Activated CD4-positive, alpha-beta T cell treated with anti-CD3 and anti-CD28 coated beads, Interleukin-2, amount 10 ng/mL, durations not matched to agents 7 days and 5 days (primary cell): ENCODE results near the gene NEMP1. TPM values are rescaled to one million over a fixed set of nuclear protein-coding genes. Genes with fewer than 3 reads are reported as not detected.

Experiments
- CTCF ChIA-PET: fragments of 350-600 bp; sonication (Branson Sonifier 250); formaldehyde crosslinking; loops from one replicate; lab custom pipeline; 2021; ENCODE audit warnings: antibody characterized with exemption; lab: Charles Lee
- POLR2A ChIA-PET: fragments of 350-600 bp; sonication (Branson Sonifier 250); formaldehyde crosslinking; loops from one replicate; lab custom pipeline; 2021; ENCODE audit warnings: antibody characterized with exemption; lab: Charles Lee
- DNase-seq: peaks from one replicate; pipeline ENCODE4 v3.0.0-alpha.2; 2020
- H3K27ac Mint-ChIP-seq: one replicate; pipeline ENCODE4 v1.8.0; 2021; ENCODE audit warnings: mild to moderate bottlenecking, moderate library complexity, mixed read lengths
- H3K27me3 Mint-ChIP-seq: one replicate; pipeline ENCODE4 v1.8.0; 2021; ENCODE audit warnings: mixed read lengths
- H3K36me3 Mint-ChIP-seq: one replicate; pipeline ENCODE4 v1.8.0; 2021; ENCODE audit warnings: low read depth, mixed read lengths
- H3K4me1 Mint-ChIP-seq: one replicate; pipeline ENCODE4 v1.8.0; 2021; ENCODE audit warnings: mixed read lengths
- H3K4me3 Mint-ChIP-seq: one replicate; pipeline ENCODE4 v1.8.0; 2021; ENCODE audit warnings: mild to moderate bottlenecking, moderate library complexity, mixed read lengths
- H3K9me3 Mint-ChIP-seq: one replicate; pipeline ENCODE4 v1.8.0; 2021; ENCODE audit warnings: mixed read lengths
- total RNA-seq, 2 experiments: library from RNA; stranded (reverse); gene quantifications; one replicate each; pipeline ENCODE4 v1.2.3, GENCODE V29; 2021

Gene NEMP1
- total RNA-seq, 2 experiments from 2014 or later = 50.2 to 54.3 TPM

DNA sequence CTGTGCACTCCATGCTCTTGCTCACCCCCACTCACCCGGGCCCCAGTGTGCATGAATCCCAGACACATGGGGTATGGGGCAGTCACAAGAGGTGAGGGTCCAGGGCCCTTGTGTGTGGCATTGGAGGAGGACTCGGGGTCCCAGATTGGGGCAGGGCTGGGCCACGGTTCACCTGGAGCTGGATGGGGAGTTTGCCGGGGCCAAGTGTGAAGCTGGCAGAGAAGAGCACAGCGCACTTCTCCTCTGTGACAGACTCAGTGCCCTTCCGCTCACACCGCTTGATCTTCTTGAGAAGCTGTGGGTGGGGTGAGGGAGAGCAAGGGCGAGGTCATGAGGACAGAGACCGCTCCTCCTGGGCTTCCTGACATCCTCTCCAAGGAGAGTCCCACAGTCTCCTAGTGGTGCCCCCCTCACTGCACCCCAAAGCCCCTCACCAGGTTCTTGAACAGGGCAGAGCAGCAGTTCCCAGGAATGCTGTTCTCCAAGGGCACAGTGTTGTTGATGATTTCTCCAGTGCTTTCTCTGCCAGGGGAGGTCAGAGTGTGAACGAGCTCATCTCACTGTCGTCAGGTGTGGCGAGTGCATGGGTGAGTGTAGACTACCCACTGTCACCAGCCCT lies 25.8 kb upstream of the NEMP1 start:
- DNase-seq = no peak
- ChIA-PET POLR2A (interaction anchor here (0.6 kb wide), 1 partner anchor 13 kb away, joined by 3 read pairs; no protein-coding TSS in a partner anchor), CTCF (interaction anchor here (1.4 to 10.3 kb wide), 3 partner anchors 8 to 35 kb away, joined by 4 to 90 read pairs (median 7); partner anchors contain the start of gene NAB2)
- H3K9me3 Mint-ChIP-seq = no peaks in the 10 kb centered on the region
- H3K36me3 Mint-ChIP-seq = peaks cover 56% of the 10 kb centered on the region
- peaks cover 68% of the 10 kb centered on the region for H3K4me1 Mint-ChIP-seq
- no peaks in the 10 kb centered on the region for H3K27me3 Mint-ChIP-seq
- H3K27ac Mint-ChIP-seq = peak overlapping the region; percentile 54
- no peak overlapping the region for H3K4me3 Mint-ChIP-seq

DNA sequence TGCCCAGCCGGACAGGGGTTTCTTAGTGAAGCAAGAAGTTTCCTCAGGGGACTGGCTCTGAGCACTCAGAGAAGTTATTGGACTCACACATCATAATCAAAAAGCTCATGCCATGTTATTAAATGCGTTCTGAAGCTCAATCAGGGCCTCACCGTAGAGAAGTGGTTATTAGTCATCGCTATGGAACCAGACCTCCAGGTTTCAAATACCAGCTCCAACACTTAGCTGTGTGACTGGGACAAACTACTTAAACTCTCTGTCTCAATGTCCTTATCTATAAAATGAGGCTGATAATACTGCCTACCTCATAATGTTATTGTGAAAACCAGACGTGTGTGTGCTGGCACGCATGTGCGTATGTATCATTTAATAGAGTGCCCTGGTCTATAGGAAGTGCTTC lies 25.3 kb upstream of the NEMP1 start:
- ChIA-PET POLR2A (interaction anchor here (0.5 kb wide), 1 partner anchor 1083 kb away, joined by 8 read pairs; no protein-coding TSS in a partner anchor), CTCF (interaction anchor here (1.3 to 10.3 kb wide), 3 partner anchors 8 to 34 kb away, joined by 4 to 90 read pairs (median 6); partner anchors contain the start of gene NAB2)
- no peak overlapping the region for H3K4me3 Mint-ChIP-seq
- H3K27ac Mint-ChIP-seq = peak overlapping the region; percentile 36
- peaks cover 60% of the 10 kb centered on the region for H3K36me3 Mint-ChIP-seq
- no peaks in the 10 kb centered on the region for H3K9me3 Mint-ChIP-seq
- peaks cover 70% of the 10 kb centered on the region for H3K4me1 Mint-ChIP-seq
- no peaks in the 10 kb centered on the region for H3K27me3 Mint-ChIP-seq
- DNase-seq = no peak

DNA sequence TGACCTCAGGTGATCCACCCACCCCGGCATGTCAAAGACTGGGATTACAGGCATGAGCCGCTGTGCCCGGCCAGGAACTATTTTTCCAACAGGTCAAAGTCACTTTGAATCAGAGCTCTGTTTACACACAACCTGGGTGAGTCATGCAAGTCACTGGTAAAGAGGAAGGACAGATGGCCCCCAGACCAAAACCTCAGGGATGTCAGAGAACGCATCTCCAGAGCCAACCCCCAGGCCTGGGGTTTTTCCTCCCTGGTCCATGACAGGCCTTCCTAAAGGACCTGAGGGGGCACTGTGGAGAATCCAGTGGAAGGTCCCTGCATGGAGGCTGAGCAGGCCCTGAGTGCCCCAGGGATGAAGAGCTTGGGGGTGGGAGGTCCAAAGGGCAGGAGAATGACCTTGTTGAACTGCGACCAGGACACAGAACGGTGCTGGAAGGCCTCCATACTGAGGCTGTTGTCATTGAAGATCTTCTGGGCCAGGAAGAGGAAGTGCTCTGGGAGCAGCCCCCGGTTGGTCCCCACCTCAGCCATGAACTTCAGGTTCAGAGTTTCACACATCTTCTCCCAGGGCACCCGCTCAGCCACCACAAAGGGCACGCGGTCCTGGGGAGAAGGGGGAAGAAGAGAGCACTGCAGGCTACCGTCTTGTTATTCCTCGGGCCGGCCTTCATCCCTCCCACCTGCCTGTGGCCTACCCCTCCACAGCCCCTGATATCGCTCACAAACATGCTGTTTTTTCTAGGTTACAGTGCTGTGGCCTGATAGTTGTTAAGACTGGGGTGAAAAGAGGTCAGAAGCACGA lies 23.5 kb upstream of the NEMP1 start:
- ChIA-PET CTCF (interaction anchor here (1.0 to 6.0 kb wide), 3 partner anchors 9 to 39 kb away, joined by 3 to 46 read pairs (median 4); partner anchors contain the start of gene STAT6), POLR2A (no interaction called here)
- Mint-ChIP-seq H3K27ac (peak overlapping the region; percentile 57), H3K4me1 (peaks cover 56% of the 10 kb centered on the region), H3K4me3 (no peak overlapping the region), H3K9me3 (no peaks in the 10 kb centered on the region), H3K36me3 (peaks cover 58% of the 10 kb centered on the region), H3K27me3 (no peaks in the 10 kb centered on the region)
- DNase-seq = no peak

DNA sequence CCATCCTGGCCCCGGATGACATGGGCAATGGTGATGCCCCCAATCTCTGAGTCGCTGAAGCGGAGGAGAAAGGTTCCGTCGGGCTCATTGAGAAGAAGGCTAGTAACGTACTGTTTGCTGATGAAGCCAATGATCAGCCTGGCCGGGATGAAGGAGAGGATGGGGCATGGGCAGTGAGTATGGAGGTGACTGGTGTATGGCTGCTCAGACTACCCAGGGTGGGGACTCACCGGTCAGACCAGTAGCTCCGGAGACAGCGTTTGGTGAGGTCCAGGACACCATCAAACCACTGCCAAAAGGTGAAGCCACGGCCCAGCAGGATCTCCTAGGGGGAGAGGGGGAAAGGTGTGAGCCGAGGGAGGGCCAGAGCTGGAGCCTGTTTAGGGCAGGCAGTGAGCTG lies 21.2 kb upstream of the NEMP1 start:
- no peaks in the 10 kb centered on the region for H3K9me3 Mint-ChIP-seq
- POLR2A ChIA-PET = interaction anchor here (1.0 kb wide), 1 partner anchor 12 kb away, joined by 6 read pairs; the partner anchor contains the start of gene STAT6
- peak overlapping the region; percentile 89 for H3K27ac Mint-ChIP-seq
- peaks cover 56% of the 10 kb centered on the region for H3K4me1 Mint-ChIP-seq
- no peak for DNase-seq
- CTCF ChIA-PET = interaction anchor here (1.0 to 6.0 kb wide), 5 partner anchors 8 to 372 kb away, joined by 3 to 46 read pairs (median 9); partner anchors contain the start of gene STAT6
- peaks cover 53% of the 10 kb centered on the region for H3K36me3 Mint-ChIP-seq
- H3K27me3 Mint-ChIP-seq = no peaks in the 10 kb centered on the region
- no peak overlapping the region for H3K4me3 Mint-ChIP-seq

DNA sequence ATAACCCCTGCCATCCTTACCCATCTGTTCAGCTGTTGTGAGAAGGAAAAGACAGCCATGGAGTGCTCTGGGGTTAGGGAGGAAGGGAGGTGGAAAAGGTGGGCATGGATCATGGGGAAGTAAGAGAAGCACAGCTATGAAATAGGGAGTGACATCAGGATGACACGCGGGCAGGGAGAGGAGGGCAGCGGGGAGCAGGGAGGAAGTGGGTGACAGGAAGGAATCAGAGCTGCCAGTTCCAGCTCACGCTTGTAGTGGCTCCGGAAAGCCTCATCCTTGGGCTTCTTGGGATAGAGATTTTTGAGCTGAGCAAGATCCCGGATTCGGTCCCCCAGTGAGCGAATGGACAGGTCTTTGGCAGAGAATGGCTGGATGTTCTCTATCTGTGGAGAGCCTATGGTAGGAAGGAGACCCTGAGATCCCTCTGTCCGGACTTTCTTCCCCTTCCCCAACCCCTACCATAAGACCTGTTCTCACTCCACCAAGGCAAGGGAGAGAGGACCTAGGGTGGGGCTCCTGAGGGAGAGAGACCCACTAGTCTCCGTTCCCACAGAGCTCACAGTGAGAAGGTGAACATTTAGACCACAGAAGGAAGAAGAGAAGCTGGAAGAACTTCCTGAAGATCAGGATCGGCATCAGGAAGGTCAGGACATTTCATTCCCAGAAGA lies 20.6 kb upstream of the NEMP1 start:
- H3K27me3 Mint-ChIP-seq = no peaks in the 10 kb centered on the region
- CTCF ChIA-PET = interaction anchor here (0.8 to 6.0 kb wide), 8 partner anchors 8 to 372 kb away, joined by 3 to 46 read pairs (median 4); partner anchors contain the start of gene STAT6
- H3K4me1 Mint-ChIP-seq = peaks cover 56% of the 10 kb centered on the region
- H3K4me3 Mint-ChIP-seq = no peak overlapping the region
- peak overlapping the region; percentile 55 for H3K27ac Mint-ChIP-seq
- H3K9me3 Mint-ChIP-seq = no peaks in the 10 kb centered on the region
- POLR2A ChIA-PET = interaction anchor here (1.0 kb wide), 1 partner anchor 13 kb away, joined by 6 read pairs; the partner anchor contains the start of gene STAT6
- H3K36me3 Mint-ChIP-seq = peaks cover 49% of the 10 kb centered on the region
- no peak for DNase-seq

DNA sequence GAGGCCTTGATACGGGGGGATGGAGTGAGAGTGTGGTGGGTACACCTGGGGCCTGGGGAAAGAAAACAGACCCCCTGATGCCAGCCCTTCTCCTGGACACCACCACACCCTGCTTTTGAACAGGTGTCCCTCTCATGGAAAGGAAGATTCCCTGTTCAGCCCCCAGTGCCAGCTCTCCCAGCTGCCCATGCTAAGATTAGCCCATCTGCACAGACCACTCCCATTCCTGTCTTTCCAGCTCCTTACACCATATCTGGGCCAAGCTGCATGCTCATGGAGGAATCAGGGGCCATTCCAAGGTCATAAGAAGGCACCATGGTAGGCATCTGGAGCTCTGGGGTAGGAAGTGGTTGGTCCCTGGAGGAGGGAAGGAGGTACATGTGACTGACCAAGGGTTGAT lies 20.0 kb upstream of the NEMP1 start:
- no peak for DNase-seq
- Mint-ChIP-seq H3K4me1 (peaks cover 55% of the 10 kb centered on the region), H3K27ac (no peak overlapping the region), H3K36me3 (peaks cover 47% of the 10 kb centered on the region), H3K27me3 (no peaks in the 10 kb centered on the region), H3K9me3 (no peaks in the 10 kb centered on the region), H3K4me3 (no peak overlapping the region)
- POLR2A ChIA-PET = interaction anchor here (1.0 kb wide), 1 partner anchor 13 kb away, joined by 6 read pairs; the partner anchor contains the start of gene STAT6
- CTCF ChIA-PET = interaction anchor here (0.8 to 6.0 kb wide), 10 partner anchors 8 to 371 kb away, joined by 3 to 46 read pairs (median 4); partner anchors contain the start of genes LRP1 and STAT6

DNA sequence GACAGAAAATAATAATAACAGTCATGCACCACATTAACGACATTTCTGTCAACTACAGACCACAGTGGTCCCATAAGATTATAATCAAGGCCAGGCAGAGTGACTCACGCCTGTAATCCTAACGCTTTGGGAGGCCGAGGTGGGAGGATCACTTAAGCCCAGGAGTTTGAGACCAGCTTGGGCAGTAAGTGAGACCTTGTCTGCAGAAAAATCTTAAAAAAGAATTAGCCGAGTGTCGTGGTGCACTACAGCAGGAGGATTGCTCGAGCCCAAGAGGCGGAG lies 18.9 kb upstream of the NEMP1 start:
- H3K36me3 Mint-ChIP-seq = peaks cover 48% of the 10 kb centered on the region
- H3K27ac Mint-ChIP-seq = no peak overlapping the region
- no peak overlapping the region for H3K4me3 Mint-ChIP-seq
- CTCF ChIA-PET = interaction anchor here (0.7 to 6.0 kb wide), 5 partner anchors 8 to 28 kb away, joined by 3 to 46 read pairs (median 6); partner anchors contain the start of genes NAB2 and STAT6
- no peaks in the 10 kb centered on the region for H3K9me3 Mint-ChIP-seq
- no peaks in the 10 kb centered on the region for H3K27me3 Mint-ChIP-seq
- DNase-seq = no peak
- peaks cover 62% of the 10 kb centered on the region for H3K4me1 Mint-ChIP-seq
- POLR2A ChIA-PET = no interaction called here

DNA sequence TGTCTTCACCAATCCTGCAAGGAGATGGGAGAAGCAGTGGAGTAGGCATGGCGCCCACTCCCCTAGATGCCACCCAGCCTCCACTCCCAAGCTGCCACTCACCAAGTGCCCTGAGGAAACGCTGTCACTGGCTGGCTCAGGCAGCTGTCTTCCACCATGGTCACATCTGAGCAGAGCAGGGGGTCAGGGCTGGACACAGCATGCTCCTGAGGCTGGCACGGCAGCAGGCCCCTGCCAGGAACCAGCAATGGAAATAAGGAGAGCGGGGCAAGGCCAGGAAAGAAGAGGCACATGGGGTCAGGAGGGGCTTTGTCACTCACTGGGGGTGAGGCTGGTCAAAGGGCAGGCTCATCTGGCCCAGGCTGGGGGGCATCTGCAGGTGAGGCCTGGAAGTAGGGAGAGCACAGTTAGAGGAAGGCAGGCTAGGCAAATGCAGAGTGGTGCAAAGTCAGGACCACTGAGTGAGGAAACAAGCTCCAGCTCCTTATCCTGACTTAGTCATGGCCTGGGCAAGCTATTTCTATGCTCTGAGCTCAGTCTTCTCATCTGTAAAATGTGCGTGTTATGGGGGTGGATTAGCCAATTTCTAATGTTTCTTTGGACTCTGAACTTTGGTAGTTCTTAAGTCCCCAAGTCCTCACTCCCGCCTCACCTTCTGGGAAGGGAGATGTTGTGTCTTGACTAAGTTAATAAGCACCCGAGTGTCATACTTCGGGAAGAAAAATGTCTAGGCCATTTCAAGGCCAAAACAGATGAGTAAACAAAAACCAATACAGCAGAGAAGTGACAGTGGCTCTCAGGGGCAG lies 18.4 kb upstream of the NEMP1 start:
- no peaks in the 10 kb centered on the region for H3K9me3 Mint-ChIP-seq
- peak overlapping the region; percentile 68 for H3K27ac Mint-ChIP-seq
- no peaks in the 10 kb centered on the region for H3K27me3 Mint-ChIP-seq
- H3K4me3 Mint-ChIP-seq = no peak overlapping the region
- H3K4me1 Mint-ChIP-seq = peaks cover 58% of the 10 kb centered on the region
- CTCF ChIA-PET = interaction anchor here (0.6 to 6.0 kb wide), 8 partner anchors 8 to 345 kb away, joined by 3 to 46 read pairs (median 6); partner anchors contain the start of genes PRIM1 and STAT6
- DNase-seq = no peak
- H3K36me3 Mint-ChIP-seq = peaks cover 43% of the 10 kb centered on the region
- POLR2A ChIA-PET = interaction anchor here (0.7 kb wide), 1 partner anchor 13 kb away, joined by 3 read pairs; no protein-coding TSS in a partner anchor

DNA sequence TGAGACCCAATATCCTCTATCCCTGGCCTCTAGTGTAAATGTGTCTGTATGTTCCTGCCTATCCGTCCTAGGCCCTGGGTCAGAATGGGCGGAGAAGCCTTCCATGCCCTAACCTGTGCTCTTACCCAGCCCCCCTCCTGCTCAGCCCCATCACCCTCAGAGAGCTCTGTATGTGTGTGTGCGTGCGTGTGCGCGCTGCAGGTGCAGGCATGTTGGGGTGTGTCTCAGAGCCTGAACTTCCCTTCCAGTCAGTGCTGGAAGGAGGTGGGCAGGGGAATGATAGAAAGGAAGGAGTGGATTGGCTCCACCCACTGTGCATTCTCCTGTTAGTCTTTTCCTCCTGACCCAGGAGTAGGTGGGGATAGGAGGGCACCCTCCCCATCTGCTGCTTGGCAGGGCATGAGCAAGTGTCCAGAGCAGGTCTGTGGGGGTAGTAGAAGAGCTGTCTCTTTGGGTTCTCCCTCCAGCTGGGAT lies 17.5 kb upstream of the NEMP1 start:
- CTCF ChIA-PET = interaction anchor here (0.6 to 4.5 kb wide), 7 partner anchors 9 to 344 kb away, joined by 3 to 15 read pairs (median 3); partner anchors contain the start of genes NEMP1 and PRIM1
- H3K27me3 Mint-ChIP-seq = no peaks in the 10 kb centered on the region
- H3K36me3 Mint-ChIP-seq = peaks cover 43% of the 10 kb centered on the region
- no peak overlapping the region for H3K4me3 Mint-ChIP-seq
- H3K4me1 Mint-ChIP-seq = peaks cover 60% of the 10 kb centered on the region
- DNase-seq = no peak
- peak overlapping the region; percentile 68 for H3K27ac Mint-ChIP-seq
- H3K9me3 Mint-ChIP-seq = no peaks in the 10 kb centered on the region
- POLR2A ChIA-PET = no interaction called here

DNA sequence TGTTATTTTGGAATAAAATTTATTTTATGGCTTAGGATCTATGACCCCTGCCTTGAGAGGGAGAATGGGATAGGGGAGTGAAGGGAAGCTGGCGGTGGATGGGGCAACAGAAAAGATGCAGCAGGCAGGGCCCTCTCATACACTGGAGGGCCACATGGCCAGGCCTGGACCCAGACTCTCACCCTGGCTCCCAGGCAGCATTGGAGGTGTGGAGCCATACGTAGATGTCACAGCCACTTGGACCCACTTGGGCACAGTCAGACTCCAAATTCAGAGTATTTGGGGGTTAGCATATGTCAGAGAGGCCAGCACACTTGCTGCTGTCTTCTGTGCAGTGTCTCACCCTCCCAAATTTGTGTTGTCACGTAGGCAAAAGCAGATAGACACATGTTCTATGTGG lies 16.8 kb upstream of the NEMP1 start:
- peaks cover 43% of the 10 kb centered on the region for H3K36me3 Mint-ChIP-seq
- DNase-seq = no peak
- peak overlapping the region; percentile 70 for H3K27ac Mint-ChIP-seq
- ChIA-PET CTCF (interaction anchor here (0.8 to 4.5 kb wide), 4 partner anchors 10 to 22 kb away, joined by 3 to 15 read pairs (median 5); partner anchors contain the start of gene NEMP1), POLR2A (no interaction called here)
- no peaks in the 10 kb centered on the region for H3K27me3 Mint-ChIP-seq
- no peaks in the 10 kb centered on the region for H3K9me3 Mint-ChIP-seq
- H3K4me3 Mint-ChIP-seq = no peak overlapping the region
- H3K4me1 Mint-ChIP-seq = peaks cover 62% of the 10 kb centered on the region
